Measurements from ENCODE around the gene CTIF.
A peak's percentile ranks its signal among the peaks of the same experiment; 100 is the strongest.
"Not testable (repeated sequence)": the region's sequence is repeated elsewhere in the genome, so short reads cannot be mapped to it uniquely, and the experiment has no call there.

The CTIF gene

DNA sequence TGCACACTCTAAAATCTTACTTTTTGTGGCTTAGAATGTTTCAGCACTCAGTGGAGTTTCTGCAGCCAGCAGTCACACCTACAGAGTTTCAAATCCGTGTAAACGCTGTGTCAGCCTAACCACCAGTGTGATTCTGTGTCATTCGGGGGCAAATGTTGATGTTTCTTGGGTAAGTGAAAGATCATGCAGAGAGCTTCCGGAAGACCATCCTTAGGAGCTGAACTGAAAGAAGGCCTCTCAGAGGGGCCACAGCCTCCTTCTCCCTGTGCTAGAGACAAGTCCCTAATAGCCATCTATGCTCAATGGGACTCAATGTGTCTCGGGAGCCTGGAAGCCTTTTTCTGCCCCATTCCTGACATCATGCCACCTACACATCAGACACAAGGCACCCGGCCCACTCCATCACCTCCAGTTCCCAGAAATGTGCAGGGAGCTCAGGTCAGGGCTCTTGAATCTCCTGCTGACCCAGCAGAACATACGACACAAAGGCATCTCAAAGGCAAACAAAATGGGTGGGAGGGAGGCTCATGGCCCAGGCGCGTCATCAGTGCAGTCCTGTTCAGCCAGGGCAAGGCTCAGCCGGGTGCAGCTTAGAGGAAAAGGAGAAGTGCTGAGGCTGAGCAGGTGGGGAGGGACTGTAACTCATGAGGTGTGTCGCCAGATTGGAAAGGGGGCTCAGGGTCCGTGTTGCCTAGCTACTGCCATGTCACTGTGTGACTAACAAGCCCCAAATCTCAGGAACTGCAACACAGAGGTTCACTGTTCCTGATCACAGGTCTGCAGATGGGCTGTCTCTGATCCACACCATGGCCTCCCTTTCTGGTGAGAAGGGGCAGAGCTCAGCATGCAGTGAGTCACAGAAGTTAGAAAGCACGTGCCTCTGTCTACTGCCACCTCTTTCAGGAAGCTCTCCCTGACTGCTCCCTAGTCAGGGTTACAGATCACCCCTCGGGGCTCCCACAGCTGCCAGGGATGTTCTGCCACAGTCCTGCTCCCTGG, 329.9 kb downstream of the CTIF start:
- DNase-seq (ENCODE audit: low read depth), result peak; percentile 24

DNA sequence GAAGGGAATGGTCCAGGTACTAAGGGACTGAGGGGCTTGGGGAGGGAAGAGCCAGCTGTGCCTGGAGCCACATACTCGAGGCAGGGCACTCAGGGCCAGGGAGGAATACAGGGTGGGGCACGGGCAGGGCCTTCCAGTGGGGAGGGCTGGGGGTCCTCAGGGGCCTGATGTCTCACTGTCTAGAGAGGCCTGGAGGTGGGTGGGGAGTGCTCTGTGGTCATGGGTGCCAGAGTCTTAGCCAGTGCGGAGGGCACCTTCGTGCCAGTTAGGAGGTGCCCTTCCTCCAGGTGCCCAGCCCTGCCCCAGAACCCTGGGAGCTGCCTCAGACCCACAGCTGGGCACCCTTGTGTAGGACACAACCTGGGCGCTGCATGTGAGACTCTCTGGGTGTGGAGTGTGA, 330.8 kb downstream of the CTIF start:
- no peak for DNase-seq (ENCODE audit: low read depth)

- DNase-seq (ENCODE audit: low read depth), result not testable (repeated sequence)
These were observed 332.1 kb downstream of the CTIF start for GRCh38 chr18:48870926-48871325.

GRCh38 chr18:48871391-48872166, 332.7 kb downstream of the CTIF start:
- no peak for DNase-seq (ENCODE audit: low read depth)

DNA sequence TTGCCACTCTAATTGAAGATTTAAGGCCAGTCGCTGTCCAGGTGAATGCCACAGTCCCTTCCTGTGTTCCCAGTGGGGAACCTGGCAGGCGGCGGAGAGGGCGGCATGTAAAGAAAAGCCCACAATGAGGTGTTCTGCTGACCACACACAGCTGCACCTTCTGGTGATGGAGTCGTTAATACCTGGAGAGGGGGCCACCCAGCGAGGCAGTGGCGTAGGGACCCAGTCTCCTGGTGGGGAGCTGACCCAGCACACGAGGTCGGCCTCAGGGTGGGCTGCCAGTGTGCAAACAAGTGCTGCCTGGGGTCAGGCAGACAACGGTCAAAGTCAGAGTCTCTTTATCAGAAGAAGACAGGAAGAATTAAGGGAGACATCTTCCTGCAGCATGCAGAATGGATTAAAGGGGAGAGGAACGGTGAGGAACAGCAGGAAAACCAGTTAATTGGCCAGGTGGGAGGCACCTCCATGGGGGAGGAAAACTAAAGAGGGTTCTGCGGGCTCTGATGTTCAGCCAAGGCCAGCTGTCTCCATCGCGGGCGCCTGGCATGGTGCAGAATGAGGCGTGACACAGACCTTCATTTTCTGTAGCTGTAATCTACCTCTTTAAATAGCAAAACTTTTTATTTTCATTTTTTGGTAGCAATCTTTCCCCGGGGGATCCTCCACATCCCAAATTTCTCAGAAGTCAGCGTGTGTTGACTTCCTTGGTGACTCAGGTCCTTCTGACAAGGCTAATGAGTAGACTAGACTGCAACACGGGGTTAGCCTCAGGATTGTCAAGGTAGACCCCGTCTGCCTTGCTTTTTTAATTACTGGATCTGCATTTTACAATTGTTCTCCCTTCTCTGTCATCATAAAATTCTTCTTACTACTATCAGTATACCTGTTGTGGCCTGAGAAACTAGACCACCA, 333.7 kb downstream of the CTIF start:
- no peak for DNase-seq (ENCODE audit: low read depth)

DNA sequence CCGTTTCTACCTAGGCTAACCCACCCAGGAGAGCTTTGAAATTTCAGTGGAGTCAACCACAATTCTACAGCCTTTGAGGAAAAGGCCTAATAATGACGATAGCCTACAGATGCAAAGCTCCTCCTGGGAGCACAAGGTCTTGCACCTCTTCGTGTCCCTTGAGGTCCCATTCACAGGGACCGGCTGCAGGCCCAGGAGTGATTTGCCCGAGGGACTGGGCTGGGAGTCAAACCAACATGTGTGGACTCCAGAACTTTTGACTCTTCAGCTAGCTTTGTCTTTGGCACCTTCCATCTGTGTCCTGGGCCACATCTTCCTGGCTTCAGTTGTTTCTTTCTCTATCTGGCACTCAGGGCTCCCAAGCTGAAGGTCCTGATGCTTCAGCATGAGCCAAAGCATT, 335.4 kb downstream of the CTIF start:
- DNase-seq (ENCODE audit: low read depth), result no peak

DNA sequence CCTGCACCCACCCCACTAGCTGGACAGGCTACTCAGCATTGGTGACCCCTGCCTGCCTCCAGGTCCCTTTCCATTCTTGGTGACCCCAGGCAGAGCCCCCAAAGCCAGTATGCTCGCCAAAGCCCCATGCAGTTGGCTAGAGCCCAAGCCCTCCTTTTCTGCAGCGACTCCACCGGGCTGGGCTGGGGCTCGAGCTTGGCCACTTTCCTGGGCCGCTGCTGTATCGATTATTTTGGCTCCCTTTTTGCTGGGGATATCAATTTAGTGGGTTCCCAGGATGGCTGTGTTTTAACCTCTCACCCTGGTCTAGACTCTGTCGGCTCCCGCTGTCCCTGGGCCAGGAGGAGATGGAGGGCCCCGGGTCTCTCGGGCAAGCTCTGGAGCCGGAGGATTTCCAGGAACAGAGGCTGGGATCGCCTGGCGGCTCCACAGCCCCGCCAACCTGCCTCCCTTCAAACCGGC, 335.9 kb downstream of the CTIF start:
- DNase-seq (ENCODE audit: low read depth), result no peak

- no peak for DNase-seq (ENCODE audit: low read depth)
These were observed 336.6 kb downstream of the CTIF start for GRCh38 chr18:48875314-48875941.

GRCh38 chr18:48875942-48876511, 337.2 kb downstream of the CTIF start:
- no peak for DNase-seq (ENCODE audit: low read depth)

DNA sequence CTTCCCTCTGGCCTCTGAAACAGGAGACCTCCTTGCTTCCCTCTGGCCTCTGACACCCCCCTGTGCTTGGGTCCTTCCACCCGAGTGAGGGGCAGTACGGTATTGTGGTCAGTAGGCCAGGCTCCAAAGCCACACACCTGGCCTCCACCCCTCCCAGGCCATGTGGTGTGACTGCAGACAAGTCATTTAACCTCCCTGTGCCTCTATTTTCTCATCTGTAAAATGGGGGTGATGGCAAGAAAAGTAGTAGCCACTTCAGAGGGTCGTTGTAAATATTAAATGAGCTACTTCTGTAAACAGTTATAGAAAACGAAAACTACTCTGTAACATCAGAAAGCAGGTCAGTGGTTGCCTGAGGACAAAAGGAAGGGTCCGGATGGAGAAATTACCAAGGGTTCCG, 337.8 kb downstream of the CTIF start:
- no peak for DNase-seq (ENCODE audit: low read depth)

DNA sequence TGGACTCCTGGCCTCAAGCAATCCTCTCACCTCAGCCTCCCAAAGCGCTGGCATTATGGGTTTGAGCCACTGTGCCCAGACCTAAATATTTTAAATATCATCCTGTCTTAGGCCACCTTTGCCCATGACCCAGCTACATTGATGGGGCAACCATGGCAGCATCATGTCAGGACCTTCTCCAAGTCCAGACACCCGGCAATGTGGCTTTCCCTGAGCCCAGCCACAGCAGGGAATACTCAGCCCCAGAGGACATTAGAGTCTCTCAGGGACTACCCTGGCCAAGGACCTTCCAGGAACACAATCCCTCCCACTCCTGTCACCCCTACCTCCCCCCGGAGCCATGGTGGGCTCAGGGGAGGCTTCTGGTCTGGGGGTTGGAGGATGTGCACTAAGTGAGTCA, 339.1 kb downstream of the CTIF start:
- no peak for DNase-seq (ENCODE audit: low read depth)

GRCh38 chr18:48878471-48878870, 339.6 kb downstream of the CTIF start:
- DNase-seq (ENCODE audit: low read depth), result no peak

- no peak for DNase-seq (ENCODE audit: low read depth)
These were observed 340.2 kb downstream of the CTIF start for GRCh38 chr18:48879008-48879431.

DNA sequence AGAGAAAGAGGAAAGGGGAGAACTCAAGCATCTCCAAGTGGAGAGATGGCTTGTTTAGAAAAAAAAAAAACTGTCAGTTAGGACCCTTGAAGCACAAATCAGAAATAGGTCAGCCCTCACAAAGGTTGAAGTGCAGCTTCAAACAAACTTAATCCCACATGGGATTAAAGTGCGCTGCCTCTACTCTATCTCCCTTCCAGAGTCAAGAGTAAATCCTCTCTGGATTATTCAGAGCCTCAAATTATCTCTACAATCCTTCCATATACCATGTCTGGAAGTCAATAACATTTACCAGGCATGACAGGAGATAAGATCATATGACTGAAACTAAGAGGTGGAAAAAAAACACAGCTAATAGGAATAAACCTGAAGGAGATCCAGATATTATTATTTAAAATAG, 342.1 kb downstream of the CTIF start:
- no peak for DNase-seq (ENCODE audit: low read depth)

- DNase-seq (ENCODE audit: low read depth), result no peak
These were observed 343.5 kb downstream of the CTIF start for GRCh38 chr18:48882379-48882778.

DNA sequence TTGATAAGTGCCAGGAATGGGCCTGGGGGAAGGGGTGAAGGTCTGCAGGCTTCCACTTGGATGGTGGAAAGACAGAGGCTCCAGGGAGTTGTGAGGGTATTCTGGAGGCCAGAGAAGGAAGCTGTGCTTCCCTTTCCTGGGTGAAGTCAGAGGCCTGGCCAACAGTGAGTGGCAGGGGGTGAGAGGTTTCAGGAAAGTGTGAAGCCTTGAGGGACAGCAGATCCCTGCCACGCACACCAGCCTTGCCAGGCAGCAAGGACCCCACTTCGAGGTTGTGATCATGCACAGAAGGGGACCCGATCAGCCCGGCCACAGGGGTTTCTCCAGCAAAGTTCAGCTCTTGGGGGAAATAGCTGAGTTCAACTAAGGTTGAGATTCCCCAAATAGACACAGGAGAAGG, 345.5 kb downstream of the CTIF start:
- DNase-seq (ENCODE audit: low read depth), result no peak

DNA sequence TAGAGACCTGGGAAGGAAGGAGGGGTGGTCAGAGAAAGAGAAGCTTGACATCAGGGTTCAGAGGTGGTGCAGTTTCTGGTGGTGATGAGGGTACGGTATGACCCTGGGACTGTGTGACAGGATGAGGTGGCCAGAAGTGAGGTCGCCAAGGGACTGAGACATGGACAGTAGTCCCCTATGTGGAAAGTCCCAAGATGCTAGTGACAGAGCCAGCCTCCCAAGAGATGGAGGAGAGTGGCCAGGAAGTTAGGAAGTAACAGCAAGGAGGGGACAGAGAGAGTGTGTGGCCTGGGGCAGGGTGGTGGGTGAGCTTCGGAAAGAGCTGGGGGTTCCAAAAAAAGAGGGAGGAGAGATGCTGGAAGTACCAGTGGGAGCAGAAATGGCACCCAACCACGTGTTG, 345.9 kb downstream of the CTIF start:
- no peak for DNase-seq (ENCODE audit: low read depth)

GRCh38 chr18:48885266-48885923, 346.6 kb downstream of the CTIF start:
- no peak for DNase-seq (ENCODE audit: low read depth)

- DNase-seq (ENCODE audit: low read depth), result no peak
These were observed 347.1 kb downstream of the CTIF start for GRCh38 chr18:48885924-48886400.

Measured in stimulated activated CD8-positive, alpha-beta memory T cell treated with anti-CD3 and anti-CD28 coated beads, Interleukin-12 subunit alpha, Interleukin-12 subunit beta, amount 100 ng/mL, for 4 hours (primary cell).